GM23338 (cell line): ENCODE measurements around the gene GATAD2A.

Experiments
- CREB1 ChIP-seq: fragments of 250-450 bp; sonication (Bioruptor Pico); IDR thresholded peaks from 2 replicates; pipeline ENCODE4 v1.5.0; 2020; ENCODE audit warnings: low read depth, mild to moderate bottlenecking, moderate library complexity
- CTCF ChIP-seq, 2 experiments: fragments of 200-600 bp in 1 of 2; sonication (generic) in 1 of 2; conservative IDR thresholded peaks; 2 replicates each; pipeline versions ENCODE4 v1.5.1 to v1.6.1; 2016 to 2017; ENCODE audit warnings: antibody characterized with exemption in 2 of 2, low read depth in 2 of 2, mild to moderate bottlenecking in 2 of 2, moderate library complexity in 1 of 2
- EZH2 ChIP-seq: fragments of 200-600 bp; sonication (generic); IDR thresholded peaks from one replicate; pipeline ENCODE4 v1.8.0; 2017; ENCODE audit warnings: antibody characterized with exemption, mild to moderate bottlenecking, low read depth; ENCODE audit not compliant: unreplicated experiment
- EZH2phosphoT487 ChIP-seq: fragments of 200-600 bp; sonication (generic); IDR thresholded peaks from one replicate; pipeline ENCODE4 v1.8.1; 2018; ENCODE audit warnings: antibody characterized with exemption; ENCODE audit not compliant: unreplicated experiment
- JUNB ChIP-seq: IDR thresholded peaks from one replicate; pipeline ENCODE4 v1.6.1; 2016; ENCODE audit warnings: antibody characterized with exemption; ENCODE audit not compliant: unreplicated experiment
- NANOG ChIP-seq: IDR thresholded peaks from 2 replicates; pipeline ENCODE4 v1.6.1; 2016; ENCODE audit warnings: antibody characterized with exemption, borderline replicate concordance
- POLR2AphosphoS5 ChIP-seq: IDR thresholded peaks from 2 replicates; pipeline ENCODE4 v1.6.1; 2016; ENCODE audit warnings: antibody characterized with exemption, low read depth
- REST ChIP-seq: IDR thresholded peaks from one replicate; pipeline ENCODE4 v1.6.1; 2018; ENCODE audit warnings: antibody characterized with exemption; ENCODE audit not compliant: unreplicated experiment
- STAT1 ChIP-seq: IDR thresholded peaks from one replicate; pipeline ENCODE4 v1.6.1; 2016; ENCODE audit warnings: antibody characterized with exemption; ENCODE audit not compliant: unreplicated experiment
- ZNF114 ChIP-seq: fragments of 250-450 bp; sonication (Bioruptor Pico); IDR thresholded peaks from 2 replicates; pipeline ENCODE4 v1.5.0; 2020; ENCODE audit warnings: mild to moderate bottlenecking, moderate library complexity
- ZNF331 ChIP-seq: fragments of 250-450 bp; sonication (Bioruptor Pico); IDR thresholded peaks from 2 replicates; pipeline ENCODE4 v1.5.0; 2020; ENCODE audit warnings: low read depth, mild to moderate bottlenecking, moderate library complexity

DNA sequence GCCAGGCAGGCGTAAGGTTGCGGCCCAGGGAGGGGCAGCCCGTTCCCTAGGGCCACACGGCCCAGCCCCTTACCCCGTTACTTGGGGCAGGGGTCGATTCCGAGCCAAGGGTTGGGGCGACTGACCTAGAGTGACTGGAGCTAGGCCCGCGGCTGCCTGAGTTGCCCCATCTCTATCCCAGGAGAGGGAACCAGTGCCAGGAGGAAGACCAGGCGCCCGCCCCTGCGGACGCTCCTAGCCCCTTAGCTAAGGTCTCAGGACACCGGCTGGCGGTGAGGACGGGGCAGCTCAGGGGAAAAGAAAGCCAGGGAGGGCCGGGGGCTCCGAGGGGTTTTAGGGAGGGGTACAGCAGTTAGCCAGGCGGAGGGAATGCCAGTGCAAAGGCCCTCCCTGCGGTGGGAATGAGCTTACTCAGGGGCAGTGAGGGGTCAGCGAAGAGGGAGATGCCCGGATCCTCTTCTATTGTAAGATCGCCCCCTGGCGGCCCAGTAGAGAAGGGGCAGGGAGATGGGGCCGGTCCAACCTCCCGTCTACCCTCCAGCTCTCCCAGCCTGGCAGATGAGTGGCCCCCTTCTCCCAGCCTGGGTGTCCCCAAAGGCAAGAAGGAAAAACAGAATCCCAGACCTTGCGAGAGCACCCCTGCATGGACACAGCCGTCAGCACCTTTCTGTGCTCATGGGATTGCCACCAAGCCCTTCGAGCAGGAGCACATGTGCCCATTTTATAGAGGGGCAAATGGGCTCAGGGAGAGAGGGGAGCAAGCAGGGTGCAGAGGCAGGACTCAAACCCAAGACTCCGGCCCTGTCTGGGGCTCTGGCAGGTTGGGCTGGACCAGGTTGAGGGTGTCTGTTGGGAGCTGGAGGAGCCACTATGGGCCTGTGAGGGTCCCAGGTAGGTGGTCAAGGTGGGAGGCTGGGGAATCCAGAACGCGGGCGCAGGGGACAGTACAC is 148.9 kb downstream of the GATAD2A start:
- TF ChIP-seq CTCF (conservative IDR thresholded peaks at IDR 0.05; ENCODE audit: low read depth in 2 of 2) (peak; percentile 71 to 85), POLR2AphosphoS5 (no peak), CREB1 (no peak), JUNB (no peak), EZH2phosphoT487 (no peak), ZNF114 (CRISPR knock-in tag) (no peak), ZNF331 (CRISPR knock-in tag) (no peak), REST (no peak), EZH2 (no peak), STAT1 (no peak), NANOG (no peak)
